Gastrocnemius medialis (tissue), 4 donors: ENCODE data around the gene CNNM3. TPM values are rescaled to one million over a fixed set of nuclear protein-coding genes. Genes with fewer than 3 reads are reported as not detected.

Experiments
- ATAC-seq, 2 donors: fragments of 150-250 bp; one replicate each; pipeline ENCODE4 v1.9.1; 2016
- DNase-seq, 2 donors: peaks; one replicate each; pipeline ENCODE4 v3.0.0-alpha.2; 2019
- H3K27ac ChIP-seq, 4 donors: fragments of 200-600 bp; sonication (generic); 1 replicate in 1 of 4; 2 replicates in 3 of 4; pipeline ENCODE4 v1.5.1; 2016 to 2018; ENCODE audit warnings: mild to moderate bottlenecking in 2 of 4, moderate library complexity in 1 of 4
- H3K27me3 ChIP-seq, 3 donors: fragments of 200-600 bp; sonication (generic) in 2 of 3; 1 replicate in 1 of 3; 2 replicates in 2 of 3; pipeline versions ENCODE4 v1.5.1 to v1.6.0; 2016 to 2019; ENCODE audit warnings: mild to moderate bottlenecking in 1 of 3, moderate library complexity in 1 of 3
- H3K36me3 ChIP-seq, 2 donors: fragments of 200-600 bp; sonication (generic) in 1 of 2; one replicate each; pipeline ENCODE4 v1.5.1; 2017 to 2018
- H3K4me1 ChIP-seq, 2 donors: fragments of 200-600 bp; sonication (generic) in 1 of 2; one replicate each; pipeline ENCODE4 v1.5.1; 2016 to 2017; ENCODE audit warnings: mild to moderate bottlenecking in 2 of 2
- H3K4me3 ChIP-seq, 4 donors: fragments of 200-600 bp; sonication (generic) in 3 of 4; 1 replicate in 1 of 4; 2 replicates in 3 of 4; pipeline ENCODE4 v1.5.1; 2016 to 2019; ENCODE audit warnings: mild to moderate bottlenecking in 2 of 4
- H3K9me3 ChIP-seq, 3 donors: fragments of 200-600 bp; sonication (generic) in 2 of 3; 1 replicate in 1 of 3; 2 replicates in 2 of 3; pipeline ENCODE4 v1.5.1; 2016 to 2019
- POLR2A ChIP-seq, 2 donors: fragments of 450-650 bp; IDR thresholded peaks; one replicate each; pipeline ENCODE4 v1.6.1; 2017; ENCODE audit warnings: antibody characterized with exemption in 2 of 2, mild to moderate bottlenecking in 2 of 2, moderate library complexity in 2 of 2
- in situ Hi-C, 4 donors: fragments of 200-750 bp; cut with MboI; loops; one replicate each; pipeline versions ENCODE4 v1.15.0 to v1.8.0; 2017; ENCODE audit warnings: low sequenced_read_pairs in 4 of 4
- intact Hi-C: fragments of 100-400 bp; cut with DNase I; formaldehyde crosslinking; loops from one replicate; pipeline ENCODE4 v1.15.1; 2023; ENCODE audit warnings: low total_unique reads
- total RNA-seq, 4 donors: library from RNA; depleted of rRNA; stranded (reverse); fragments of >200 nt; gene quantifications; one replicate each; pipeline versions ENCODE4 v1.1.0 to v1.2.3, GENCODE V29; 2016
- TF ChIP-seq, protein P1 (sequence below), 5 experiments: fragments of 450-650 bp in 3 of 5; fragments of 200-600 bp in 2 of 5; sonication (generic) in 2 of 5; IDR thresholded peaks in 4 of 5; conservative IDR thresholded peaks in 1 of 5; 1 replicate in 4 of 5; 2 replicates in 1 of 5; pipeline ENCODE4 v1.5.1; 2016 to 2019; ENCODE audit warnings: antibody characterized with exemption in 5 of 5, mild to moderate bottlenecking in 3 of 5, moderate library complexity in 3 of 5

CNNM3 gene
- total RNA-seq, 4 donors from 2014 or later: 3.3 to 9.8 (median 8.6) TPM

DNA sequence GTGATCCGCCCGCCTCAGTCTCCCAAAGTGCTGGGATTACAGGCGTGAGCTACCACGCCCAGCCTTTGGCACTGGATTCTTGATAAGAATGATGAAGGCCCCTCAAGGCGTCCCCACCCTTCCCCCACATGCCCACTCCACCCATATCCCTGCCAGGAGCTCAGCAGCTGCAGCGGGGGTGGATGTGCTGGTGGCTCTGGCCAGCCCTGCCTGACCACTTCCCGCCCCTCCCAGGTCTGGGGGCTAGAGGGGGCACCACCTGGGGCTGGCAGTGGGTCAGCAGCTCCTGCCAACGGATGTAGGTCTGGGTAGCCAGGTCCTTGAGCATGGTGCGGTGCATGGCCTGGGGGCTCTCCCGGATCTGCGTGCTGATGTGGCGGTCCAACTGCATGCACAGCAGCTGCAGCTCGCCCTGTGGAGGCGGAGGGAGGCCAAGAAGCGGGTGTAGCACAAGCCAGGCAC, 61.6 kb downstream of the CNNM3 start:
- intact Hi-C loops (no loop called here), in situ Hi-C loops (no loop called here)
- Histone ChIP-seq H3K36me3 (no peaks in the 10 kb centered on the region), H3K27ac (no peak overlapping the region), H3K9me3 (no peaks in the 10 kb centered on the region), H3K27me3 (no peaks in the 10 kb centered on the region), H3K4me1 (peaks cover 22 to 23% of the 10 kb centered on the region in 2 donors), H3K4me3 (no peak overlapping the region)
- no peak for TF ChIP-seq POLR2A (IDR thresholded peaks at IDR 0.05)
- TF ChIP-seq, protein P1, sequence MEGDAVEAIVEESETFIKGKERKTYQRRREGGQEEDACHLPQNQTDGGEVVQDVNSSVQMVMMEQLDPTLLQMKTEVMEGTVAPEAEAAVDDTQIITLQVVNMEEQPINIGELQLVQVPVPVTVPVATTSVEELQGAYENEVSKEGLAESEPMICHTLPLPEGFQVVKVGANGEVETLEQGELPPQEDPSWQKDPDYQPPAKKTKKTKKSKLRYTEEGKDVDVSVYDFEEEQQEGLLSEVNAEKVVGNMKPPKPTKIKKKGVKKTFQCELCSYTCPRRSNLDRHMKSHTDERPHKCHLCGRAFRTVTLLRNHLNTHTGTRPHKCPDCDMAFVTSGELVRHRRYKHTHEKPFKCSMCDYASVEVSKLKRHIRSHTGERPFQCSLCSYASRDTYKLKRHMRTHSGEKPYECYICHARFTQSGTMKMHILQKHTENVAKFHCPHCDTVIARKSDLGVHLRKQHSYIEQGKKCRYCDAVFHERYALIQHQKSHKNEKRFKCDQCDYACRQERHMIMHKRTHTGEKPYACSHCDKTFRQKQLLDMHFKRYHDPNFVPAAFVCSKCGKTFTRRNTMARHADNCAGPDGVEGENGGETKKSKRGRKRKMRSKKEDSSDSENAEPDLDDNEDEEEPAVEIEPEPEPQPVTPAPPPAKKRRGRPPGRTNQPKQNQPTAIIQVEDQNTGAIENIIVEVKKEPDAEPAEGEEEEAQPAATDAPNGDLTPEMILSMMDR (IDR thresholded peaks at IDR 0.05 in 4 of 5, conservative IDR thresholded peaks at IDR 0.05 in 1 of 5): no peak
- no peak for ATAC-seq
- no peak for DNase-seq

DNA sequence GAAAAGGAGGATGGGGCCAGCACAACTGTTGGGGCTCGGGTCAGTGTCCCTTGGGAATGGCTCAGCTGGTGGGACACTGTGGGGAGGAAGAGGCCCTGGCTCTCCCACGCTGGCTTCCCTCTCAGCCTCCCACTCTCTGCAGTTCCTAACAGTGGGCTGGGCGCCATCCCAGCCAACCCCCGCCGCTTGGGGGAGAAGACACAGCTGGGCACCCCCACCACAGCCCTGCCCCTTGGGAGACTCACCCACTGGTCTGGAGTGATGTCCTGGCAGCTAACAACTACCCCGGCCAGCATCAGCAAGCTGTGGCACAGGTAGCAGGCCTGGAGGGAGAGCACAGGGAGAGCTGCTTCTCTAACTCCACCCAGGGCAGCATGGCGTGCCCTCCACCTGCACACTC, 62.1 kb downstream of the CNNM3 start:
- Histone ChIP-seq H3K9me3 (no peaks in the 10 kb centered on the region), H3K4me3 (no peak overlapping the region), H3K36me3 (no peaks in the 10 kb centered on the region), H3K27ac (no peak overlapping the region), H3K27me3 (no peaks in the 10 kb centered on the region), H3K4me1 (peaks cover 17 to 18% of the 10 kb centered on the region in 2 donors)
- ATAC-seq: no peak
- intact Hi-C loops: no loop called here
- DNase-seq: no peak
- in situ Hi-C loops: no loop called here
- TF ChIP-seq POLR2A (IDR thresholded peaks at IDR 0.05): no peak
- TF ChIP-seq, protein P1 (IDR thresholded peaks at IDR 0.05 in 4 of 5, conservative IDR thresholded peaks at IDR 0.05 in 1 of 5): no peak

DNA sequence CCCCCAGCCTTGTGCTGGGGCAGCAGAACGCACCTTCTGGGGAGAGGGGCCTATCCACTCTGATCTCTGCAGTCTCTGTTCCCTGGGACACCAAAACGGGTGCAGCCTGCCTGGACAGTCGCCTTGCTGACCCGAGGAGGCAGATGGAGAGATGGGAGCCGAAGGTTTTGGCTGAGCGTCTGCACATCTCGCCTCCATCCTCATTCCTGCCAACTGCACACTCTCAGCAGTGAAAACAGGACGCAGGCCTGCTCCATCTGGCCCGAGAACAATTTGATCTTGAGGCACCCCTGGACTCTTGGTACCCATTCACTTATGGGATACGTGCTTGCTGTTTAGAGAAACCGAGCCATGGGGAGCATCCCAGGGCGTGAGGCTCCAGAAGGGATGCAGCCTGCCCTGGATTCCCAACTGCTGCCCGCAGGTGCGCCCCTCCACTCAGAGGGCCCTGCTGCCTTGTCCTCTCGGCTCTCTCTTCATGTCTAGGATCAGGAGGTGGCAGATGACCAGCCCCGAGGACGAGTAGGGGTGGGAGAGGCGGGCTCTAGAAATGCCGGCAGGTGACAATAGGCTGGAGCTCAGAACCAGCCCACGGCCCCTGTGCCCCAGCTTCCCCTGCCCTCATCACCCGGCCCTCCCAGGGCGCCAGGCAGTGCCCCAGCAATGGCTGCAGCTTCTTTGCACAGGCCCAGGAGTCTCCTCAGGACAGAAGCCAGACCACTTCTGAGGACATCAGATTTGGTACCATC, 62.9 kb downstream of the CNNM3 start:
- Histone ChIP-seq H3K27me3 (no peaks in the 10 kb centered on the region), H3K4me1 (peaks cover 9 to 11% of the 10 kb centered on the region in 2 donors), H3K4me3 (no peak overlapping the region), H3K27ac (no peak overlapping the region), H3K9me3 (no peaks in the 10 kb centered on the region), H3K36me3 (no peaks in the 10 kb centered on the region)
- in situ Hi-C loops: no loop called here
- DNase-seq (no peak), ATAC-seq (no peak)
- TF ChIP-seq, protein P1 (IDR thresholded peaks at IDR 0.05 in 4 of 5, conservative IDR thresholded peaks at IDR 0.05 in 1 of 5): no peak
- TF ChIP-seq POLR2A (IDR thresholded peaks at IDR 0.05): no peak
- intact Hi-C loops: loop anchor here (1.0 kb wide), 1 partner anchor 16 kb away; no protein-coding TSS in a partner anchor

DNA sequence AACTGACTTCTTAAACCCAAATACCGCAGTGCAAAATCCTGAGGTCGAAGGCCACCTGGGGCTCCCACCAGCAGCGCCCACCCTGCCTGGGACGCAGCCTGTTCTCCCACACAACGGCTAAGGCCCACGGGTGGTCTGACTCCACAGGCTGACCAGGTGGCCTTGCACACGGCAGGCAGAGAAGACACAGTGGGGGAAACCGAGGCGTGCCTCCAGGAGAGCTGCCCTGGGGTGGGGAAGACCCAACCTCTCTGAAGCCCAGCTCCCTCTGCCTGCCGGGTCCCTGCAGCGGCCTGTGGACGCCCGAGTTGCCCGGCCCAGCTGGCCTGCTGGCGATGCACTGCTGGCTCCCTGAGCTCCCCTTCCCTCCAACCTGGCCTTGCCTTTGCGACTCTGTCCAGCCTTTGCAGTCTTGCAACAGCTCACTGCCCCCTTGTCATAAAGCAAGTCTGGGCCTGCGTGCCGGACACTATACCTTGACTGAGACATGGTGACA, 63.5 kb downstream of the CNNM3 start:
- Histone ChIP-seq H3K27me3 (no peaks in the 10 kb centered on the region), H3K36me3 (no peaks in the 10 kb centered on the region), H3K4me3 (no peak overlapping the region), H3K4me1 (peaks cover 3 to 5% of the 10 kb centered on the region in 2 donors), H3K9me3 (no peaks in the 10 kb centered on the region), H3K27ac (no peak overlapping the region)
- ATAC-seq: no peak
- intact Hi-C loops: loop anchor here (1.0 kb wide), 1 partner anchor 16 kb away; no protein-coding TSS in a partner anchor
- in situ Hi-C loops: no loop called here
- DNase-seq: no peak
- TF ChIP-seq, protein P1 (IDR thresholded peaks at IDR 0.05 in 4 of 5, conservative IDR thresholded peaks at IDR 0.05 in 1 of 5): no peak
- TF ChIP-seq POLR2A (IDR thresholded peaks at IDR 0.05): no peak
